Parathyroid adenoma (tissue), 2 donors: ENCODE data around the gene PSMB3.

Source experiments
- H2AFZ ChIP-seq: fragments of 300-600 bp; sonication (generic); one replicate; pipeline ENCODE4 v1.7.0; 2017; ENCODE audit warnings: antibody characterized with exemption, mild to moderate bottlenecking
- H3K27ac ChIP-seq: fragments of 300-600 bp; sonication (generic); one replicate; pipeline ENCODE4 v1.7.0; 2017
- H3K27me3 ChIP-seq: fragments of 300-600 bp; sonication (generic); one replicate; pipeline ENCODE4 v1.7.0; 2017; ENCODE audit warnings: low read length; ENCODE audit not compliant: control insufficient read depth, insufficient read depth
- H3K36me3 ChIP-seq: fragments of 300-600 bp; sonication (generic); one replicate; pipeline ENCODE4 v1.7.0; 2017; ENCODE audit warnings: low read length; ENCODE audit not compliant: control insufficient read depth, insufficient read depth
- H3K4me1 ChIP-seq: fragments of 300-600 bp; sonication (generic); one replicate; pipeline ENCODE4 v1.7.0; 2017; ENCODE audit warnings: control low read depth
- H3K4me2 ChIP-seq: fragments of 300-600 bp; sonication (generic); one replicate; pipeline ENCODE4 v1.7.0; 2017; ENCODE audit warnings: low read length
- H3K4me3 ChIP-seq: fragments of 300-600 bp; sonication (generic); one replicate; pipeline ENCODE4 v1.7.0; 2017; ENCODE audit warnings: low read depth, low read length
- H3K79me2 ChIP-seq: fragments of 300-600 bp; sonication (generic); one replicate; pipeline ENCODE4 v1.7.0; 2017; ENCODE audit warnings: control low read depth
- H3K9ac ChIP-seq: fragments of 300-600 bp; sonication (generic); one replicate; pipeline ENCODE4 v1.7.0; 2017; ENCODE audit warnings: mild to moderate bottlenecking
- H3K9me3 ChIP-seq: fragments of 300-600 bp; sonication (generic); one replicate; pipeline ENCODE4 v1.7.0; 2017; ENCODE audit warnings: low read length; ENCODE audit not compliant: control insufficient read depth
- CTCF ChIP-seq: fragments of 300-600 bp; sonication (generic); IDR thresholded peaks from one replicate; pipeline ENCODE4 v1.7.0; 2017; ENCODE audit warnings: antibody characterized with exemption, mild to moderate bottlenecking
- donor health status: primary hyperparathyroidism.

Gene PSMB3

GRCh38 chr17:38739305-38739704 is 13.2 kb upstream of the PSMB3 start:
- no peaks in the 10 kb centered on the region for H3K9me3 ChIP-seq
- H3K4me1 ChIP-seq = peaks cover 18% of the 10 kb centered on the region
- no peaks in the 10 kb centered on the region for H3K27me3 ChIP-seq
- TF ChIP-seq CTCF = no peak
- H3K4me2 ChIP-seq = no peak overlapping the region
- no peak overlapping the region for H3K4me3 ChIP-seq
- no peak overlapping the region for H2AFZ ChIP-seq
- no peaks in the 10 kb centered on the region for H3K36me3 ChIP-seq
- no peak overlapping the region for H3K9ac ChIP-seq
- peaks cover 3% of the 10 kb centered on the region for H3K79me2 ChIP-seq
- H3K27ac ChIP-seq = no peak overlapping the region

GRCh38 chr17:38740044-38740443 is 12.5 kb upstream of the PSMB3 start:
- no peak overlapping the region for H3K4me2 ChIP-seq
- no peaks in the 10 kb centered on the region for H3K9me3 ChIP-seq
- H3K36me3 ChIP-seq = no peaks in the 10 kb centered on the region
- no peak overlapping the region for H3K27ac ChIP-seq
- no peak overlapping the region for H3K9ac ChIP-seq
- H3K4me1 ChIP-seq = peaks cover 18% of the 10 kb centered on the region
- no peaks in the 10 kb centered on the region for H3K27me3 ChIP-seq
- no peak overlapping the region for H2AFZ ChIP-seq
- no peak for TF ChIP-seq CTCF
- H3K4me3 ChIP-seq = no peak overlapping the region
- peaks cover 6% of the 10 kb centered on the region for H3K79me2 ChIP-seq

GRCh38 chr17:38740806-38741205 is 11.7 kb upstream of the PSMB3 start:
- Histone ChIP-seq H3K27me3 (no peaks in the 10 kb centered on the region), H2AFZ (no peak overlapping the region), H3K36me3 (no peaks in the 10 kb centered on the region), H3K4me2 (no peak overlapping the region), H3K4me1 (peaks cover 18% of the 10 kb centered on the region), H3K27ac (peak overlapping the region; percentile 12), H3K9ac (no peak overlapping the region), H3K9me3 (no peaks in the 10 kb centered on the region), H3K79me2 (peaks cover 6% of the 10 kb centered on the region), H3K4me3 (no peak overlapping the region)
- TF ChIP-seq CTCF = no peak

GRCh38 chr17:38741461-38741860 is 11.1 kb upstream of the PSMB3 start:
- Histone ChIP-seq H3K36me3 (no peaks in the 10 kb centered on the region), H3K4me1 (peaks cover 20% of the 10 kb centered on the region), H3K4me3 (no peak overlapping the region), H2AFZ (no peak overlapping the region), H3K79me2 (peaks cover 6% of the 10 kb centered on the region), H3K27ac (no peak overlapping the region), H3K4me2 (no peak overlapping the region), H3K27me3 (no peaks in the 10 kb centered on the region), H3K9me3 (no peaks in the 10 kb centered on the region), H3K9ac (no peak overlapping the region)
- TF ChIP-seq CTCF = no peak

- TF ChIP-seq CTCF = no peak
- H3K4me3 ChIP-seq = no peak overlapping the region
- no peak overlapping the region for H2AFZ ChIP-seq
- peaks cover 24% of the 10 kb centered on the region for H3K4me1 ChIP-seq
- H3K79me2 ChIP-seq = peaks cover 10% of the 10 kb centered on the region
- no peaks in the 10 kb centered on the region for H3K9me3 ChIP-seq
- H3K36me3 ChIP-seq = no peaks in the 10 kb centered on the region
- no peak overlapping the region for H3K4me2 ChIP-seq
- no peak overlapping the region for H3K9ac ChIP-seq
- H3K27me3 ChIP-seq = no peaks in the 10 kb centered on the region
- H3K27ac ChIP-seq = peak overlapping the region; percentile 66
These were observed 10.6 kb upstream of the PSMB3 start for GRCh38 chr17:38741921-38742410.
